Endothelial cell of coronary artery (primary cell): ENCODE data around the gene SLC17A6. TPM values are rescaled to one million over a fixed set of nuclear protein-coding genes. Genes with fewer than 3 reads are reported as not detected.

ENCODE experiments used
- total RNA-seq: library from RNA; depleted of rRNA; stranded (reverse); fragments of >200 nt; gene quantifications from 2 replicates; pipeline ENCODE4 v1.2.3, GENCODE V29; 2014

Gene SLC17A6
- total RNA-seq = not detected in 2 replicates

GRCh38 chr11:22337596-22338485 lies at the start of gene SLC17A6:
TSS of gene SLC17A6 (plus strand) at chr11:22338381. CDS start at chr11:22338534, 153 bp downstream.

Other genes with a start within 250 kb of the SLC17A6 start
- 0.81 and 1.2 TPM in 2 replicates for gene ANO5, start 145.3 kb upstream of the SLC17A6 start, total RNA-seq